H1 (cell line): ENCODE results near the gene PRKCZ. TPM values are rescaled to one million over a fixed set of nuclear protein-coding genes. Genes with fewer than 3 reads are reported as not detected.

ENCODE experiments used
- CTCF ChIA-PET: fragments of 300-600 bp; sonication (Branson Sonifier 250); formaldehyde crosslinking; loops from one replicate; lab custom pipeline; 2021; ENCODE audit not compliant: partially characterized antibody; lab: Charles Lee
- POLR2A ChIA-PET: fragments of 300-600 bp; sonication (Branson Sonifier 250); formaldehyde crosslinking; loops from one replicate; lab custom pipeline; 2021; ENCODE audit warnings: inconsistent platforms; ENCODE audit not compliant: partially characterized antibody; lab: Charles Lee
- DNase-seq, 2 experiments: peaks; one replicate each; pipeline versions ENCODE4 v3.0.0 to v3.0.0-alpha.2; 2010 to 2022; ENCODE audit warnings: low spot score in 2 of 2, low read depth in 1 of 2, mixed read lengths in 1 of 2
- FAIRE-seq: peaks from 2 replicates; lab custom pipeline; 2011; peaks lifted over from hg19 to GRCh38; lab: Jason Lieb, UNC
- H2AFZ ChIP-seq: 2 replicates; pipeline ENCODE4 v1.8.1; 2012; ENCODE audit warnings: low read length, inconsistent platforms
- H2AK5ac ChIP-seq: 2 replicates; pipeline ENCODE4 v1.6.1; 2013; ENCODE audit warnings: low read depth, low read length
- H2BK120ac ChIP-seq: replicated peaks from 2 replicates; pipeline ENCODE3; 2013; ENCODE audit warnings: low read depth, low read length, inconsistent platforms
- H2BK12ac ChIP-seq: 2 replicates; pipeline ENCODE4 v1.6.1; 2013; ENCODE audit warnings: low read depth, low read length
- H2BK15ac ChIP-seq: 2 replicates; pipeline ENCODE4 v1.6.1; 2013; ENCODE audit warnings: low read length
- H2BK20ac ChIP-seq: 2 replicates; pipeline ENCODE4 v1.6.1; 2013; ENCODE audit warnings: low read length
- H2BK5ac ChIP-seq: 2 replicates; pipeline ENCODE4 v1.6.1; 2013; ENCODE audit warnings: low read depth, low read length
- H3K14ac ChIP-seq: 2 replicates; pipeline ENCODE4 v1.6.1; 2013; ENCODE audit warnings: inconsistent platforms; ENCODE audit not compliant: insufficient read length
- H3K18ac ChIP-seq: 2 replicates; pipeline ENCODE4 v1.6.1; 2013; ENCODE audit warnings: low read length; ENCODE audit errors: extremely low read depth
- H3K23ac ChIP-seq: 2 replicates; pipeline ENCODE4 v1.6.1; 2013; ENCODE audit warnings: inconsistent platforms; ENCODE audit not compliant: insufficient read length
- H3K23me2 ChIP-seq: 2 replicates; pipeline ENCODE4 v1.6.1; 2013; ENCODE audit warnings: low read depth, low read length
- H3K27ac ChIP-seq: 2 replicates; pipeline ENCODE4 v1.6.1; 2011; ENCODE audit warnings: low read depth, low read length, inconsistent platforms
- H3K27me3 ChIP-seq, 4 experiments: replicated peaks in 1 of 4; 1 replicate in 1 of 4; 2 replicates in 3 of 4; pipeline versions ENCODE4 v1.6.1 to v1.8.1; 2011 to 2013; ENCODE audit warnings: low read length in 3 of 4, mild to moderate bottlenecking in 3 of 4, inconsistent platforms in 2 of 4, mixed read lengths in 2 of 4, moderate library complexity in 1 of 4; ENCODE audit not compliant: control insufficient read depth in 3 of 4, insufficient read depth in 3 of 4; ENCODE audit errors: extremely low read depth in 1 of 4
- H3K36me3 ChIP-seq, 4 experiments: 2 replicates each; pipeline versions ENCODE4 v1.6.1 to v1.8.1; 2011 to 2013; ENCODE audit warnings: mild to moderate bottlenecking in 4 of 4, low read length in 3 of 4, moderate library complexity in 2 of 4, control low read depth in 1 of 4, inconsistent platforms in 1 of 4; ENCODE audit not compliant: insufficient read depth in 4 of 4, control insufficient read depth in 2 of 4
- H3K4ac ChIP-seq: replicated peaks from 2 replicates; pipeline ENCODE3; 2013; ENCODE audit warnings: low read length, low read depth, mixed read lengths, inconsistent platforms; ENCODE audit not compliant: insufficient read length
- H3K4me1 ChIP-seq, 4 experiments: replicated peaks in 1 of 4; 1 replicate in 1 of 4; 2 replicates in 3 of 4; pipeline versions ENCODE4 v1.6.1 to v1.8.1; 2011 to 2013; ENCODE audit warnings: low read length in 3 of 4, inconsistent platforms in 2 of 4, mixed read lengths in 1 of 4; ENCODE audit not compliant: insufficient read depth in 4 of 4, control insufficient read depth in 3 of 4
- H3K4me2 ChIP-seq, 2 experiments: 2 replicates each; pipeline versions ENCODE4 v1.6.1 to v1.8.1; 2011 to 2013; ENCODE audit warnings: low read depth in 2 of 2, low read length in 2 of 2, control low read depth in 1 of 2, inconsistent platforms in 1 of 2, mild to moderate bottlenecking in 1 of 2; ENCODE audit not compliant: insufficient read depth in 1 of 2
- H3K4me3 ChIP-seq, 4 experiments: fragments of 200-600, 300-600 bp in 1 of 4; sonication (generic), shearing (Covaris generic), sonication (Bioruptor Twin) in 1 of 4; 2 replicates each; pipeline versions ENCODE4 v1.5.1 to v1.8.1; 2011 to 2016; ENCODE audit warnings: low read length in 4 of 4, low read depth in 3 of 4, control low read depth in 2 of 4, inconsistent platforms in 2 of 4, mild to moderate bottlenecking in 2 of 4, mixed read lengths in 1 of 4, moderate library complexity in 1 of 4; ENCODE audit not compliant: insufficient read depth in 2 of 4; ENCODE audit errors: extremely low read depth in 1 of 4
- H3K56ac ChIP-seq: replicated peaks from 2 replicates; pipeline ENCODE3; 2013; ENCODE audit warnings: low read depth, mild to moderate bottlenecking, mixed read lengths, low read length, inconsistent platforms; ENCODE audit not compliant: insufficient read length
- H3K79me1 ChIP-seq: 2 replicates; pipeline ENCODE4 v1.6.1; 2013; ENCODE audit warnings: low read depth, low read length, control low read depth
- H3K79me2 ChIP-seq, 2 experiments: 2 replicates each; pipeline versions ENCODE4 v1.6.1 to v1.8.1; 2012 to 2013; ENCODE audit warnings: low read length in 2 of 2, mild to moderate bottlenecking in 2 of 2, inconsistent platforms in 1 of 2; ENCODE audit not compliant: insufficient read depth in 2 of 2, control insufficient read depth in 1 of 2
- H3K9ac ChIP-seq, 4 experiments: replicated peaks in 1 of 4; 1 replicate in 1 of 4; 2 replicates in 3 of 4; pipeline versions ENCODE4 v1.6.1 to v1.8.1; 2011 to 2013; ENCODE audit warnings: low read depth in 3 of 4, low read length in 3 of 4, control low read depth in 2 of 4, mild to moderate bottlenecking in 2 of 4, moderate library complexity in 2 of 4, inconsistent platforms in 1 of 4; ENCODE audit errors: extremely low read depth in 1 of 4
- H3K9me3 ChIP-seq, 2 experiments: 2 replicates each; pipeline versions ENCODE4 v1.6.1 to v1.8.1; 2012 to 2013; ENCODE audit warnings: mild to moderate bottlenecking in 2 of 2, moderate library complexity in 2 of 2, control low read depth in 1 of 2, inconsistent platforms in 1 of 2, low read depth in 1 of 2, low read length in 1 of 2, mixed read lengths in 1 of 2; ENCODE audit not compliant: insufficient read depth in 2 of 2
- H4K20me1 ChIP-seq, 2 experiments: replicated peaks in 1 of 2; 2 replicates each; pipeline versions ENCODE3 to v1.8.1; 2011 to 2013; ENCODE audit warnings: inconsistent platforms in 2 of 2, low read length in 2 of 2, mild to moderate bottlenecking in 1 of 2; ENCODE audit not compliant: insufficient read depth in 2 of 2, control insufficient read depth in 1 of 2
- H4K5ac ChIP-seq: 2 replicates; pipeline ENCODE4 v1.6.1; 2013; ENCODE audit warnings: low read length, low read depth, mixed read lengths, inconsistent platforms; ENCODE audit not compliant: insufficient read length
- H4K8ac ChIP-seq: 2 replicates; pipeline ENCODE4 v1.8.0; 2013; ENCODE audit warnings: mild to moderate bottlenecking, moderate library complexity, low read length, inconsistent platforms; ENCODE audit not compliant: insufficient read depth; ENCODE audit errors: extremely low read depth
- H4K91ac ChIP-seq: replicated peaks from 2 replicates; pipeline ENCODE3; 2013; ENCODE audit warnings: low read length, mixed read lengths, inconsistent platforms; ENCODE audit not compliant: insufficient read length
- CREB1 ChIP-seq: IDR thresholded peaks from 2 replicates; pipeline ENCODE4 v1.6.1; 2012; ENCODE audit warnings: inconsistent platforms
- POLR2AphosphoS5 ChIP-seq: IDR thresholded peaks from 2 replicates; pipeline ENCODE4 v1.6.1; 2011; ENCODE audit warnings: low read depth, low read length
- SAP30 ChIP-seq: fragments of 300-600 bp; sonication (generic); IDR thresholded peaks from 2 replicates; pipeline ENCODE4 v1.7.1; 2012; ENCODE audit warnings: low read length, moderate library complexity, mild to moderate bottlenecking, inconsistent platforms; ENCODE audit not compliant: insufficient read depth, insufficient replicate concordance
- SIN3A ChIP-seq, 2 experiments: IDR thresholded peaks in 1 of 2; conservative IDR thresholded peaks in 1 of 2; 2 replicates each; pipeline ENCODE4 v1.6.1; 2011 to 2012; ENCODE audit warnings: low read length in 2 of 2, improper control_type of control experiment in 1 of 2, low read depth in 1 of 2, mild to moderate bottlenecking in 1 of 2
- TAF7 ChIP-seq: optimal IDR thresholded peaks from 2 replicates; pipeline ENCODE3; 2011; ENCODE audit warnings: low read depth, mild to moderate bottlenecking, inconsistent platforms, low read length, moderate library complexity, borderline replicate concordance
- WGBS, 2 experiments: shearing (Covaris generic) in 1 of 2; methylation state at CpG; one replicate each; pipeline versions ENCODE4 v1.1.6 to v1.1.7; 2013 to 2015; ENCODE audit warnings: low lambda C conversion rate in 2 of 2, mixed read lengths in 2 of 2, inconsistent platforms in 1 of 2, low coverage in 1 of 2, missing lambda C conversion rate in 1 of 2; ENCODE audit not compliant: insufficient replicate concordance in 2 of 2, insufficient coverage in 1 of 2, insufficient read length in 1 of 2; ENCODE audit errors: extremely low coverage in 1 of 2, missing lambda C conversion rate in 1 of 2; 5-methylcytosine and 5-hydroxymethylcytosine counted together
- polyA plus RNA-seq, 7 experiments: library from polyadenylated mRNA; depleted of rRNA in 3 of 7; stranded (reverse) in 5 of 7; unstranded in 2 of 7; fragments of >200 nt in 5 of 7; fragments of 200-250 nt in 2 of 7; gene quantifications; 1 replicate in 5 of 7; 2 replicates in 1 of 7; 4 replicates in 1 of 7; pipeline versions ENCODE4 v1.2.1 to v1.2.3, GENCODE V29; 2011 to 2013; ENCODE audit warnings: missing spikeins in 2 of 7, mixed read lengths in 2 of 7
- total RNA-seq: library from RNA; stranded (reverse); fragmentation: NEBNext Ultra II Directional; extraction: Animal tissue kit (Norgen Biotek cat#: 25700); gene quantifications from 2 replicates; pipeline ENCODE4 v1.2.1, GENCODE V29; 2021
- TF ChIP-seq, protein P1 (sequence below): IDR thresholded peaks from 2 replicates; pipeline ENCODE4 v1.6.1; 2012; ENCODE audit warnings: inconsistent platforms

PRKCZ gene
- total and polyA plus RNA-seq, 2 of the 8 experiments (the other 6 are each of a cell fraction or from before 2014, with no cell fraction given), result 37.4 to 45.1 TPM

DNA sequence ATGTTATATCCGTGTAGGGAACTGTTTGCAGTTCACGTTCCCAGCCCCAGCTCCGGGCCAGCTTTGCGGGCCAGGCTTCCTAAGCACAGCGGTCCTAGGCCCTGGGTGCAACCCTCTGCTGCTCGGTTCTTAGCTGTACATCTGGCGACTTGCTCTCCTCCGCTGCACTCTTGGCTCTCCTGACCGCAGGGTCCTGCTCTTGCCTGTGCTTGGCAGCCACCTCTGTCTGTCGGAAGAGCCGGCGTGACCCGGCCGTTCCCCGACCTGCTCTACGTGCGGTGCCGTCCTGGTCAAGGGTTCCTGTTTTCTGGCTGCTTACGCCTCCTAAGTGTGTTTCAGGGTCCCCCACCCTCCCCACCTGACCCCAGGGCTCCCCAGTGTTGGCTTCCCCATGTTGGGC lies 107.6 kb downstream of the PRKCZ start:
- Histone ChIP-seq H4K20me1 (peaks cover 0 to 11% of the 10 kb centered on the region in 2 experiments), H2BK120ac (no peak overlapping the region), H3K14ac (no peak overlapping the region), H3K79me1 (peaks cover 3% of the 10 kb centered on the region; the same call in 1 of the 2 replicates), H3K4me2 (no peak overlapping the region), H3K4me3 (no peak overlapping the region), H2BK15ac (no peak overlapping the region), H3K9me3 (no peaks in the 10 kb centered on the region), H3K27me3 (no peaks in the 10 kb centered on the region), H3K36me3 (peaks cover 3 to 10% (median 5%) of the 10 kb centered on the region in 4 experiments; a peak in 5 of 8 replicates), H4K91ac (no peak overlapping the region), H2BK12ac (no peak overlapping the region), H2AFZ (no peak overlapping the region), H3K18ac (no peak overlapping the region), H2BK5ac (no peak overlapping the region), H3K23ac (no peak overlapping the region), H3K9ac (no peak overlapping the region), H3K56ac (no peak overlapping the region), H3K79me2 (peaks cover 0 to 4% of the 10 kb centered on the region in 2 experiments; a peak in 1 of 4 replicates), H4K8ac (no peak overlapping the region), H3K4ac (no peak overlapping the region), H3K23me2 (peaks cover 9% of the 10 kb centered on the region; the same call in 1 of the 2 replicates), H4K5ac (no peak overlapping the region), H3K4me1 (no peaks in the 10 kb centered on the region), H3K27ac (no peak overlapping the region), H2AK5ac (no peak overlapping the region), H2BK20ac (no peak overlapping the region)
- CTCF ChIA-PET, result interaction anchor here (1.0 to 2.0 kb wide), 3 partner anchors 17 to 49 kb away, joined by 4 to 9 read pairs (median 5); no protein-coding TSS in a partner anchor
- DNase-seq (no peak), FAIRE-seq (no peak)
- WGBS, 2 experiments, result 87% methylated on average over 13 of the region's 19 CpGs; no CpG with 5 or more reads in 1 of the 2 experiments
- POLR2A ChIA-PET, result no interaction called here
- no peak for TF ChIP-seq SIN3A (conservative IDR thresholded peaks at IDR 0.05 in 1 of 2, IDR thresholded peaks at IDR 0.05 in 1 of 2; ENCODE audit: low read depth in 1 of 2, low read length in 2 of 2)
- TF ChIP-seq, protein P1, sequence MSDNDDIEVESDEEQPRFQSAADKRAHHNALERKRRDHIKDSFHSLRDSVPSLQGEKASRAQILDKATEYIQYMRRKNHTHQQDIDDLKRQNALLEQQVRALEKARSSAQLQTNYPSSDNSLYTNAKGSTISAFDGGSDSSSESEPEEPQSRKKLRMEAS, result no peak
- no peak for TF ChIP-seq SAP30
- TF ChIP-seq POLR2AphosphoS5, result no peak
- no peak for TF ChIP-seq TAF7
- no peak for TF ChIP-seq CREB1
